CD4-positive, alpha-beta memory T cell (primary cell): ENCODE results near the gene TRAPPC8. TPM values are rescaled to one million over a fixed set of nuclear protein-coding genes. Genes with fewer than 3 reads are reported as not detected.
"Not testable (repeated sequence)": the region's sequence is repeated elsewhere in the genome, so short reads cannot be mapped to it uniquely, and the experiment has no call there.

Experiments
- CTCF ChIA-PET: fragments of 350-600 bp; sonication (Branson Sonifier 250); formaldehyde crosslinking; loops from one replicate; lab custom pipeline; 2021; ENCODE audit warnings: inconsistent platforms; ENCODE audit not compliant: partially characterized antibody; lab: Charles Lee
- POLR2A ChIA-PET: fragments of 350-600 bp; sonication (Branson Sonifier 250); formaldehyde crosslinking; loops from one replicate; lab custom pipeline; 2021; ENCODE audit not compliant: partially characterized antibody; lab: Charles Lee
- DNase-seq, 5 donors: peaks; one replicate each; pipeline versions ENCODE4 v3.0.0 to v3.0.0-alpha.2; 2020 to 2022; ENCODE audit warnings: mixed read lengths in 1 of 5
- H3K27ac ChIP-seq: one replicate; pipeline ENCODE4 v1.7.0; 2013; ENCODE audit warnings: low read depth, low read length
- H3K27me3 ChIP-seq: 2 replicates; pipeline ENCODE4 v1.7.0; 2013; ENCODE audit warnings: mild to moderate bottlenecking, low read length, moderate library complexity; ENCODE audit not compliant: insufficient read depth
- H3K36me3 ChIP-seq: 2 replicates; pipeline ENCODE4 v1.7.0; 2013; ENCODE audit warnings: mild to moderate bottlenecking, low read length, moderate library complexity; ENCODE audit not compliant: insufficient read depth
- H3K4me1 ChIP-seq: 2 replicates; pipeline ENCODE4 v1.7.0; 2013; ENCODE audit warnings: mild to moderate bottlenecking, low read length, moderate library complexity; ENCODE audit not compliant: insufficient read depth
- H3K4me3 ChIP-seq, 2 donors: one replicate each; pipeline ENCODE4 v1.7.0; 2013; ENCODE audit warnings: low read length in 2 of 2, mild to moderate bottlenecking in 1 of 2
- H3K9me3 ChIP-seq, 2 donors: one replicate each; pipeline ENCODE4 v1.7.0; 2013; ENCODE audit warnings: low read length in 2 of 2, control low read depth in 1 of 2; ENCODE audit not compliant: control insufficient read depth in 1 of 2
- H3K27ac Mint-ChIP-seq, 7 donors: one replicate each; pipeline ENCODE4 v1.8.0; 2020 to 2021; ENCODE audit warnings: mixed read lengths in 7 of 7, mild to moderate bottlenecking in 6 of 7, inconsistent platforms in 3 of 7, moderate library complexity in 3 of 7
- H3K27me3 Mint-ChIP-seq, 2 donors: one replicate each; pipeline ENCODE4 v1.8.0; 2020 to 2021; ENCODE audit warnings: mixed read lengths in 2 of 2
- H3K36me3 Mint-ChIP-seq, 2 donors: one replicate each; pipeline ENCODE4 v1.8.0; 2020 to 2021; ENCODE audit warnings: mixed read lengths in 2 of 2, inconsistent platforms in 1 of 2, mild to moderate bottlenecking in 1 of 2
- H3K4me1 Mint-ChIP-seq, 4 donors: one replicate each; pipeline ENCODE4 v1.8.0; 2020 to 2021; ENCODE audit warnings: mixed read lengths in 4 of 4, mild to moderate bottlenecking in 1 of 4
- H3K4me3 Mint-ChIP-seq, 8 donors: one replicate each; pipeline ENCODE4 v1.8.0; 2020 to 2021; ENCODE audit warnings: mixed read lengths in 8 of 8, mild to moderate bottlenecking in 7 of 8, moderate library complexity in 6 of 8, inconsistent platforms in 3 of 8
- H3K9me3 Mint-ChIP-seq, 8 donors: one replicate each; pipeline ENCODE4 v1.8.0; 2020 to 2021; ENCODE audit warnings: mixed read lengths in 8 of 8, mild to moderate bottlenecking in 5 of 8, inconsistent platforms in 3 of 8, moderate library complexity in 1 of 8
- intact Hi-C: fragments of 100-400 bp; cut with micrococcal nuclease; formaldehyde crosslinking; loops from one replicate; pipeline ENCODE4 v1.15.1; 2023
- polyA plus RNA-seq, 2 donors: library from polyadenylated mRNA; unstranded; fragments of 300-500 nt; fragmentation: Illumina TruSeq; gene quantifications; one replicate each; pipeline ENCODE4 v1.2.3, GENCODE V29; 2021
- total RNA-seq, 2 experiments: library from RNA; stranded (reverse); gene quantifications; one replicate each; pipeline ENCODE4 v1.2.3, GENCODE V29; 2021

TRAPPC8 gene
- total and polyA plus RNA-seq, 4 experiments from 2014 or later = 15.3 to 66.3 (median 43.5) TPM

DNA sequence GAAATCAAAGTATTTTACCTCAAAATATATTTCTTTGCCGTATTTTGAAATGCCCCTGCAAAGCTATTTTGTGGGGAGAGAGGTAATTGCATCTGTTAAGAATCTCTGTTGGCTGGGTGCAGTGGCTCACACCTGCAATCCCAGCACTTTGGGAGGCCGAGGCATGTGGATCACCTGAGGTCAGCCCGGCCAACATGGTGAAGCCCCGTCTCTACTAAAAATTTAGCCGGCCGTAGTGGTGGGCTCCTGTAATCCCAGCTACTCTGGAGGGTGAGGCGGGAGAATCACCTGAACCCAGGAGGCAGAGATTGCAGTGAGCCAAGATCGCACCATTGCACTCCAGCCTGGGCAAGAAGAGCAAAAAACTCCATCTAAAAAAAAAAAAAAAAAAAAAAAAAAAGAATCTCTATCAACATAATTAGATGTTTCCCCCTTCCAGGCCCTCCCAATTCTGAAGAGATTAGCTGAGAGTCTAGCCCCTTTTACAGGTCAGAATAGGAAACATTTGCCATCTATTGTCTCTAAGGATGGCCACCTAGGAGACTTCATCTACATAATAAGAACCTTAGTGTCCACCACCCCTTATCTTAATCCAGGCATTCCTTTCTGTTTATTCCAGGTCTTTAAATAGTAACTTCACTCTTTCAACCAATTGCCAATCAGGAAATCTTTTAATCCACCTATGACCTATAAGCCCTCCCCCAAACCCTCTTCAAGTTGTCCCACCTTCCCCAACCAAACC is 3.5 kb upstream of the TRAPPC8 start:
- no peaks in the 10 kb centered on the region for H3K27me3 Mint-ChIP-seq
- H3K4me3 Mint-ChIP-seq = peak overlapping the region in 2 of 8 donors; percentile 29 to 36
- H3K4me1 Mint-ChIP-seq = peaks cover 14 to 38% (median 26%) of the 10 kb centered on the region in 4 donors
- CTCF ChIA-PET = interaction anchor here (0.7 kb wide), 1 partner anchor 68 kb away, joined by 3 read pairs; no protein-coding TSS in a partner anchor
- H3K4me3 ChIP-seq = no peak overlapping the region
- H3K36me3 ChIP-seq = no peaks in the 10 kb centered on the region
- DNase-seq = no peak
- H3K9me3 Mint-ChIP-seq = no peaks in the 10 kb centered on the region
- H3K9me3 ChIP-seq = no peaks in the 10 kb centered on the region
- H3K36me3 Mint-ChIP-seq = peaks cover 0 to 13% of the 10 kb centered on the region in 2 donors
- H3K4me1 ChIP-seq = peaks cover 19% of the 10 kb centered on the region
- H3K27me3 ChIP-seq = no peaks in the 10 kb centered on the region
- POLR2A ChIA-PET = interaction anchor here (1.0 kb wide), 1 partner anchor 72 kb away, joined by 3 read pairs; the partner anchor contains the start of gene RNF125
- no peak overlapping the region for H3K27ac ChIP-seq
- peak overlapping the region in 3 of 7 donors; percentile 37 to 47 (median 41) for H3K27ac Mint-ChIP-seq
- intact Hi-C loops = no loop called here

- peak in 4 of 5 donors; percentile 1 to 11 (median 5) for DNase-seq
- Histone ChIP-seq H3K9me3 (no peaks in the 10 kb centered on the region), H3K27me3 (no peaks in the 10 kb centered on the region), H3K36me3 (no peaks in the 10 kb centered on the region), H3K27ac (peak overlapping the region; percentile 95), H3K4me1 (peaks cover 41% of the 10 kb centered on the region), H3K4me3 (peak overlapping the region; percentile 62 to 83)
- H3K27me3 Mint-ChIP-seq = no peaks in the 10 kb centered on the region
- H3K9me3 Mint-ChIP-seq = no peaks in the 10 kb centered on the region
- peaks cover 0 to 19% of the 10 kb centered on the region in 2 donors for H3K36me3 Mint-ChIP-seq
- H3K4me3 Mint-ChIP-seq = peak overlapping the region; percentile 98 to 100 (median 99)
- H3K4me1 Mint-ChIP-seq = peaks cover 25 to 56% (median 40%) of the 10 kb centered on the region in 4 donors
- CTCF ChIA-PET = interaction anchor here (1.2 to 3.6 kb wide), 9 partner anchors 11 to 141 kb away, joined by 3 to 29 read pairs (median 5); partner anchors contain the start of gene RNF125
- H3K27ac Mint-ChIP-seq = peak overlapping the region; percentile 96 to 100 (median 99)
- POLR2A ChIA-PET = interaction anchor here (0.9 to 3.8 kb wide), 13 partner anchors 10 to 148 kb away, joined by 3 to 134 read pairs (median 6); partner anchors contain the start of genes RNF125 and RNF138
- intact Hi-C loops = loop anchor here (1.0 kb wide), 6 partner anchors 13 to 259 kb away; partner anchors contain the start of gene RNF125
Observed at GRCh38 chr18:31943878-31944816, 1.2 kb upstream of the TRAPPC8 start.

- Histone ChIP-seq H3K4me1 (peaks cover 50% of the 10 kb centered on the region), H3K4me3 (peak overlapping the region; percentile 80 to 99), H3K27ac (peak overlapping the region; percentile 95), H3K9me3 (no peaks in the 10 kb centered on the region), H3K27me3 (no peaks in the 10 kb centered on the region), H3K36me3 (no peaks in the 10 kb centered on the region)
- peaks cover 32 to 69% (median 46%) of the 10 kb centered on the region in 4 donors for H3K4me1 Mint-ChIP-seq
- H3K36me3 Mint-ChIP-seq = peaks cover 0 to 26% of the 10 kb centered on the region in 2 donors
- DNase-seq = peak in 2 of 5 donors; percentile 22 to 44
- ChIA-PET POLR2A (interaction anchor here (0.5 to 3.8 kb wide), 25 partner anchors 9 to 154 kb away, joined by 3 to 134 read pairs (median 5); partner anchors contain the start of genes RNF125 and RNF138), CTCF (interaction anchor here (0.8 to 3.6 kb wide), 19 partner anchors 9 to 165 kb away, joined by 3 to 29 read pairs (median 5); partner anchors contain the start of genes RNF125 and RNF138)
- H3K4me3 Mint-ChIP-seq = peak overlapping the region; percentile 98 to 100 (median 99)
- intact Hi-C loops = no loop called here
- H3K9me3 Mint-ChIP-seq = no peaks in the 10 kb centered on the region
- H3K27me3 Mint-ChIP-seq = no peaks in the 10 kb centered on the region
- H3K27ac Mint-ChIP-seq = peak overlapping the region; percentile 98 to 100 (median 99)
Observed at GRCh38 chr18:31942291-31942998, 483 bp downstream of the TRAPPC8 start.

GRCh38 chr18:31941010-31941809 is 1.7 kb downstream of the TRAPPC8 start:
- peaks cover 50% of the 10 kb centered on the region for H3K4me1 ChIP-seq

GRCh38 chr18:31934773-31935172 is 8.2 kb downstream of the TRAPPC8 start:
- H3K27ac ChIP-seq, H3K27ac Mint-ChIP-seq, H3K27me3 Mint-ChIP-seq, H3K36me3 ChIP-seq, H3K9me3 Mint-ChIP-seq, H3K4me3 Mint-ChIP-seq, POLR2A ChIA-PET, H3K27me3 ChIP-seq, H3K4me3 ChIP-seq, DNase-seq, H3K9me3 ChIP-seq, CTCF ChIA-PET, intact Hi-C loops: not testable (repeated sequence)
- H3K4me1 ChIP-seq = peaks cover 22% of the 10 kb centered on the region
- Mint-ChIP-seq H3K4me1 (peaks cover 15 to 29% (median 17%) of the 10 kb centered on the region in 4 donors), H3K36me3 (peaks cover 7 to 23% of the 10 kb centered on the region in 2 donors)

More at GRCh38 chr18:31941010-31941809, 1.7 kb downstream of the TRAPPC8 start:
- no peak overlapping the region for H3K27ac ChIP-seq
- peak overlapping the region; percentile 48 to 100 (median 82) for H3K27ac Mint-ChIP-seq
- H3K9me3 ChIP-seq = no peaks in the 10 kb centered on the region
- intact Hi-C loops = no loop called here
- no peaks in the 10 kb centered on the region for H3K27me3 ChIP-seq
- peak overlapping the region; percentile 80 to 99 for H3K4me3 ChIP-seq
- H3K4me1 Mint-ChIP-seq = peaks cover 32 to 69% (median 44%) of the 10 kb centered on the region in 4 donors
- ChIA-PET CTCF (interaction anchor here (1.1 to 3.6 kb wide), 8 partner anchors 14 to 151 kb away, joined by 3 to 29 read pairs (median 11); partner anchors contain the start of genes RNF125 and RNF138), POLR2A (interaction anchor here (1.1 to 3.8 kb wide), 8 partner anchors 10 to 151 kb away, joined by 3 to 134 read pairs (median 8); partner anchors contain the start of genes RNF125 and RNF138)
- DNase-seq = no peak
- H3K36me3 ChIP-seq = no peaks in the 10 kb centered on the region
- H3K36me3 Mint-ChIP-seq = peaks cover 0 to 26% of the 10 kb centered on the region in 2 donors
- no peaks in the 10 kb centered on the region for H3K27me3 Mint-ChIP-seq
- H3K4me3 Mint-ChIP-seq = peak overlapping the region; percentile 98 to 100 (median 99)
- no peaks in the 10 kb centered on the region for H3K9me3 Mint-ChIP-seq
